ENCODE data around the gene TPP1. TPM values are rescaled to one million over a fixed set of nuclear protein-coding genes. Genes with fewer than 3 reads are reported as not detected.

TPP1 gene
- total and polyA plus RNA-seq, 9 of the 15 experiments (the other 6 are each of a cell fraction or from before 2014, with no cell fraction given), result 7.5 to 75.8 (median 15.7) TPM

DNA sequence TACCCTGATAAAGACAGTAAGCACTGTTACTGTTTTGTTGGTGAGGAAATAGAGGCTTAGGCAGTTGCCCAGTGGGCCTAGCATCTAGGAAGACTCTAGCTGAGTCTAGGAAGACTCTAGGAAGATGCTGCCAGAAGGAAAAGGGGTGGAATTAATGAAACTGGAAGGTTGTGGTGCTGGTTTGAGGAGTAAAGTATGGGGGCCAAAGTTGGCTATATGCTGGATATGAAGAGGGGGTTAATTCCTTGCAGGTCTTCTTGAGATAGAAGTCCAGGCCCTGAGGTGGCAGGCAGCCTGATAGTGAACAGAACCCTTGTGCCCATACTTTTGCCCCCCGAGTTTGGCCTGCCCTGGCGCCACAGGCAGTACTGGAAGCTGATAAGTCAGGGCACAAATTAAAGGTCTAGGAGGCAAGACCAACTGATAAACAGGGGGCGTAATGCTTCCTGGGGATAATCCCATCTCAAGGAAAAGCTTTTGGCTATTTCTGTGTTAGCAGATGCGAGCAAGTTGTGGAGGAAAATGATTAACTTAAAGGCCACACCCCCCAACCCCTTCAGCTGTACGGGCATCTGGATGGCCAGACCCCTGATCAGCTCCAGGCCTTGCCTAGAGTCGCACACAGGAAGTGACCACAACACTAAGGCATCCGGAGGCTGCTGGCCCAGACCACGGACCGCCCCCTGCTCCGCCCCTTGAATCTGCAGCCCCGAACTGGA is 12.6 kb downstream of the TPP1 start (continued):
- TF ChIP-seq, protein P1, sequence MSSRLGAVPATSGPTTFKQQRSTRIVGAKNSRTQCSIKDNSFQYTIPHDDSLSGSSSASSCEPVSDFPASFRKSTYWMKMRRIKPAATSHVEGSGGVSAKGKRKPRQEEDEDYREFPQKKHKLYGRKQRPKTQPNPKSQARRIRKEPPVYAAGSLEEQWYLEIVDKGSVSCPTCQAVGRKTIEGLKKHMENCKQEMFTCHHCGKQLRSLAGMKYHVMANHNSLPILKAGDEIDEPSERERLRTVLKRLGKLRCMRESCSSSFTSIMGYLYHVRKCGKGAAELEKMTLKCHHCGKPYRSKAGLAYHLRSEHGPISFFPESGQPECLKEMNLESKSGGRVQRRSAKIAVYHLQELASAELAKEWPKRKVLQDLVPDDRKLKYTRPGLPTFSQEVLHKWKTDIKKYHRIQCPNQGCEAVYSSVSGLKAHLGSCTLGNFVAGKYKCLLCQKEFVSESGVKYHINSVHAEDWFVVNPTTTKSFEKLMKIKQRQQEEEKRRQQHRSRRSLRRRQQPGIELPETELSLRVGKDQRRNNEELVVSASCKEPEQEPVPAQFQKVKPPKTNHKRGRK (tag; IDR thresholded peaks at IDR 0.05), result no peak
- TF ChIP-seq ZNF77 (CRISPR knock-in tag; IDR thresholded peaks at IDR 0.05), result no peak
- no peak for TF ChIP-seq HOXB6 (CRISPR knock-in tag; IDR thresholded peaks at IDR 0.05; ENCODE audit: borderline replicate concordance)
- TF ChIP-seq, protein P2, sequence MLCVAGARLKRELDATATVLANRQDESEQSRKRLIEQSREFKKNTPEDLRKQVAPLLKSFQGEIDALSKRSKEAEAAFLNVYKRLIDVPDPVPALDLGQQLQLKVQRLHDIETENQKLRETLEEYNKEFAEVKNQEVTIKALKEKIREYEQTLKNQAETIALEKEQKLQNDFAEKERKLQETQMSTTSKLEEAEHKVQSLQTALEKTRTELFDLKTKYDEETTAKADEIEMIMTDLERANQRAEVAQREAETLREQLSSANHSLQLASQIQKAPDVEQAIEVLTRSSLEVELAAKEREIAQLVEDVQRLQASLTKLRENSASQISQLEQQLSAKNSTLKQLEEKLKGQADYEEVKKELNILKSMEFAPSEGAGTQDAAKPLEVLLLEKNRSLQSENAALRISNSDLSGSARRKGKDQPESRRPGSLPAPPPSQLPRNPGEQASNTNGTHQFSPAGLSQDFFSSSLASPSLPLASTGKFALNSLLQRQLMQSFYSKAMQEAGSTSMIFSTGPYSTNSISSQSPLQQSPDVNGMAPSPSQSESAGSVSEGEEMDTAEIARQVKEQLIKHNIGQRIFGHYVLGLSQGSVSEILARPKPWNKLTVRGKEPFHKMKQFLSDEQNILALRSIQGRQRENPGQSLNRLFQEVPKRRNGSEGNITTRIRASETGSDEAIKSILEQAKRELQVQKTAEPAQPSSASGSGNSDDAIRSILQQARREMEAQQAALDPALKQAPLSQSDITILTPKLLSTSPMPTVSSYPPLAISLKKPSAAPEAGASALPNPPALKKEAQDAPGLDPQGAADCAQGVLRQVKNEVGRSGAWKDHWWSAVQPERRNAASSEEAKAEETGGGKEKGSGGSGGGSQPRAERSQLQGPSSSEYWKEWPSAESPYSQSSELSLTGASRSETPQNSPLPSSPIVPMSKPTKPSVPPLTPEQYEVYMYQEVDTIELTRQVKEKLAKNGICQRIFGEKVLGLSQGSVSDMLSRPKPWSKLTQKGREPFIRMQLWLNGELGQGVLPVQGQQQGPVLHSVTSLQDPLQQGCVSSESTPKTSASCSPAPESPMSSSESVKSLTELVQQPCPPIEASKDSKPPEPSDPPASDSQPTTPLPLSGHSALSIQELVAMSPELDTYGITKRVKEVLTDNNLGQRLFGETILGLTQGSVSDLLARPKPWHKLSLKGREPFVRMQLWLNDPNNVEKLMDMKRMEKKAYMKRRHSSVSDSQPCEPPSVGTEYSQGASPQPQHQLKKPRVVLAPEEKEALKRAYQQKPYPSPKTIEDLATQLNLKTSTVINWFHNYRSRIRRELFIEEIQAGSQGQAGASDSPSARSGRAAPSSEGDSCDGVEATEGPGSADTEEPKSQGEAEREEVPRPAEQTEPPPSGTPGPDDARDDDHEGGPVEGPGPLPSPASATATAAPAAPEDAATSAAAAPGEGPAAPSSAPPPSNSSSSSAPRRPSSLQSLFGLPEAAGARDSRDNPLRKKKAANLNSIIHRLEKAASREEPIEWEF (CRISPR knock-in tag; IDR thresholded peaks at IDR 0.05), result no peak
- 0 out of 2 replicates have a peak, but pooled peaks have one; percentile 4 for TF ChIP-seq MEF2A (IDR thresholded peaks at IDR 0.05; ENCODE audit: control insufficient read depth, low read depth, low read length)
- TF ChIP-seq CBX3 (IDR thresholded peaks at IDR 0.05; ENCODE audit: borderline replicate concordance in 1 of 2, low read length in 2 of 2), result no peak; a peak in 1 of 3 replicates
- TF ChIP-seq, protein P3, sequence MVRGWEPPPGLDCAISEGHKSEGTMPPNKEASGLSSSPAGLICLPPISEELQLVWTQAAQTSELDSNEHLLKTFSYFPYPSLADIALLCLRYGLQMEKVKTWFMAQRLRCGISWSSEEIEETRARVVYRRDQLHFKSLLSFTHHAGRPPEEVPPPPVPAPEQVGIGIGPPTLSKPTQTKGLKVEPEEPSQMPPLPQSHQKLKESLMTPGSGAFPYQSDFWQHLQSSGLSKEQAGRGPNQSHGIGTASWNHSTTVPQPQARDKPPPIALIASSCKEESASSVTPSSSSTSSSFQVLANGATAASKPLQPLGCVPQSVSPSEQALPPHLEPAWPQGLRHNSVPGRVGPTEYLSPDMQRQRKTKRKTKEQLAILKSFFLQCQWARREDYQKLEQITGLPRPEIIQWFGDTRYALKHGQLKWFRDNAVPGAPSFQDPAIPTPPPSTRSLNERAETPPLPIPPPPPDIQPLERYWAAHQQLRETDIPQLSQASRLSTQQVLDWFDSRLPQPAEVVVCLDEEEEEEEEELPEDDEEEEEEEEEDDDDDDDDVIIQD (CRISPR knock-in tag; IDR thresholded peaks at IDR 0.05), result no peak
- no peak for TF ChIP-seq TGIF2 (CRISPR knock-in tag; IDR thresholded peaks at IDR 0.05)
- TF ChIP-seq, protein P4, sequence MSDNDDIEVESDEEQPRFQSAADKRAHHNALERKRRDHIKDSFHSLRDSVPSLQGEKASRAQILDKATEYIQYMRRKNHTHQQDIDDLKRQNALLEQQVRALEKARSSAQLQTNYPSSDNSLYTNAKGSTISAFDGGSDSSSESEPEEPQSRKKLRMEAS (CRISPR knock-in tag; IDR thresholded peaks at IDR 0.05), result 0 out of 2 replicates have a peak, but pooled peaks have one; percentile 14
- no peak for TF ChIP-seq NUFIP1 (IDR thresholded peaks at IDR 0.05; ENCODE audit: partially characterized antibody)
- no peak for TF ChIP-seq ZNF184 (CRISPR knock-in tag; IDR thresholded peaks at IDR 0.05)
- no peak for TF ChIP-seq NR3C1 (CRISPR knock-in tag; IDR thresholded peaks at IDR 0.05)
- TF ChIP-seq NFIC (IDR thresholded peaks at IDR 0.05), result no peak
- no peak for TF ChIP-seq SAFB (IDR thresholded peaks at IDR 0.05; ENCODE audit: borderline replicate concordance, low read depth, low read length)
- no peak for TF ChIP-seq MCM3 (IDR thresholded peaks at IDR 0.05)
- TF ChIP-seq, protein P5, sequence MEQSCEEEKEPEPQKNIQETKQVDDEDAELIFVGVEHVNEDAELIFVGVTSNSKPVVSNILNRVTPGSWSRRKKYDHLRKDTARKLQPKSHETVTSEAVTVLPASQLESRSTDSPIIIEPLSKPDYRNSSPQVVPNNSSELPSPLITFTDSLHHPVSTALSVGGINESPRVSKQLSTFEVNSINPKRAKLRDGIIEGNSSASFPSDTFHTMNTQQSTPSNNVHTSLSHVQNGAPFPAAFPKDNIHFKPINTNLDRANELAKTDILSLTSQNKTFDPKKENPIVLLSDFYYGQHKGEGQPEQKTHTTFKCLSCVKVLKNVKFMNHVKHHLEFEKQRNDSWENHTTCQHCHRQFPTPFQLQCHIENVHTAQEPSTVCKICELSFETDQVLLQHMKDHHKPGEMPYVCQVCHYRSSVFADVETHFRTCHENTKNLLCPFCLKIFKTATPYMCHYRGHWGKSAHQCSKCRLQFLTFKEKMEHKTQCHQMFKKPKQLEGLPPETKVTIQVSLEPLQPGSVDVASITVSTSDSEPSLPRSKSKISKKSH (CRISPR knock-in tag; IDR thresholded peaks at IDR 0.05), result no peak
- TF ChIP-seq TCF3 (CRISPR knock-in tag; IDR thresholded peaks at IDR 0.05), result 0 out of 2 replicates have a peak, but pooled peaks have one; percentile 31
- TF ChIP-seq FOXM1 (IDR thresholded peaks at IDR 0.05; ENCODE audit: low read depth), result no peak
- TF ChIP-seq FOXM1 (CRISPR knock-in tag; IDR thresholded peaks at IDR 0.05; ENCODE audit: low read depth), result no peak

All from K562 (cell line).